H1 (cell line): ENCODE results near the gene POMT2. TPM values are rescaled to one million over a fixed set of nuclear protein-coding genes. Genes with fewer than 3 reads are reported as not detected.

Source experiments
- CTCF ChIA-PET: fragments of 300-600 bp; sonication (Branson Sonifier 250); formaldehyde crosslinking; loops from one replicate; lab custom pipeline; 2021; ENCODE audit not compliant: partially characterized antibody; lab: Charles Lee
- POLR2A ChIA-PET: fragments of 300-600 bp; sonication (Branson Sonifier 250); formaldehyde crosslinking; loops from one replicate; lab custom pipeline; 2021; ENCODE audit warnings: inconsistent platforms; ENCODE audit not compliant: partially characterized antibody; lab: Charles Lee
- DNase-seq, 2 experiments: peaks; one replicate each; pipeline versions ENCODE4 v3.0.0 to v3.0.0-alpha.2; 2010 to 2022; ENCODE audit warnings: low spot score in 2 of 2, low read depth in 1 of 2, mixed read lengths in 1 of 2
- FAIRE-seq: peaks from 2 replicates; lab custom pipeline; 2011; peaks lifted over from hg19 to GRCh38; lab: Jason Lieb, UNC
- H2AFZ ChIP-seq: 2 replicates; pipeline ENCODE4 v1.8.1; 2012; ENCODE audit warnings: low read length, inconsistent platforms
- H2AK5ac ChIP-seq: 2 replicates; pipeline ENCODE4 v1.6.1; 2013; ENCODE audit warnings: low read depth, low read length
- H2BK120ac ChIP-seq: replicated peaks from 2 replicates; pipeline ENCODE3; 2013; ENCODE audit warnings: low read depth, low read length, inconsistent platforms
- H2BK12ac ChIP-seq: 2 replicates; pipeline ENCODE4 v1.6.1; 2013; ENCODE audit warnings: low read depth, low read length
- H2BK15ac ChIP-seq: 2 replicates; pipeline ENCODE4 v1.6.1; 2013; ENCODE audit warnings: low read length
- H2BK20ac ChIP-seq: 2 replicates; pipeline ENCODE4 v1.6.1; 2013; ENCODE audit warnings: low read length
- H2BK5ac ChIP-seq: 2 replicates; pipeline ENCODE4 v1.6.1; 2013; ENCODE audit warnings: low read depth, low read length
- H3K14ac ChIP-seq: 2 replicates; pipeline ENCODE4 v1.6.1; 2013; ENCODE audit warnings: inconsistent platforms; ENCODE audit not compliant: insufficient read length
- H3K18ac ChIP-seq: 2 replicates; pipeline ENCODE4 v1.6.1; 2013; ENCODE audit warnings: low read length; ENCODE audit errors: extremely low read depth
- H3K23ac ChIP-seq: 2 replicates; pipeline ENCODE4 v1.6.1; 2013; ENCODE audit warnings: inconsistent platforms; ENCODE audit not compliant: insufficient read length
- H3K23me2 ChIP-seq: 2 replicates; pipeline ENCODE4 v1.6.1; 2013; ENCODE audit warnings: low read depth, low read length
- H3K27ac ChIP-seq: 2 replicates; pipeline ENCODE4 v1.6.1; 2011; ENCODE audit warnings: low read depth, low read length, inconsistent platforms
- H3K27me3 ChIP-seq, 4 experiments: replicated peaks in 1 of 4; 1 replicate in 1 of 4; 2 replicates in 3 of 4; pipeline versions ENCODE4 v1.6.1 to v1.8.1; 2011 to 2013; ENCODE audit warnings: low read length in 3 of 4, mild to moderate bottlenecking in 3 of 4, inconsistent platforms in 2 of 4, mixed read lengths in 2 of 4, moderate library complexity in 1 of 4; ENCODE audit not compliant: control insufficient read depth in 3 of 4, insufficient read depth in 3 of 4; ENCODE audit errors: extremely low read depth in 1 of 4
- H3K36me3 ChIP-seq, 4 experiments: 2 replicates each; pipeline versions ENCODE4 v1.6.1 to v1.8.1; 2011 to 2013; ENCODE audit warnings: mild to moderate bottlenecking in 4 of 4, low read length in 3 of 4, moderate library complexity in 2 of 4, control low read depth in 1 of 4, inconsistent platforms in 1 of 4; ENCODE audit not compliant: insufficient read depth in 4 of 4, control insufficient read depth in 2 of 4
- H3K4ac ChIP-seq: replicated peaks from 2 replicates; pipeline ENCODE3; 2013; ENCODE audit warnings: low read length, low read depth, mixed read lengths, inconsistent platforms; ENCODE audit not compliant: insufficient read length
- H3K4me1 ChIP-seq, 4 experiments: replicated peaks in 1 of 4; 1 replicate in 1 of 4; 2 replicates in 3 of 4; pipeline versions ENCODE4 v1.6.1 to v1.8.1; 2011 to 2013; ENCODE audit warnings: low read length in 3 of 4, inconsistent platforms in 2 of 4, mixed read lengths in 1 of 4; ENCODE audit not compliant: insufficient read depth in 4 of 4, control insufficient read depth in 3 of 4
- H3K4me2 ChIP-seq, 2 experiments: 2 replicates each; pipeline versions ENCODE4 v1.6.1 to v1.8.1; 2011 to 2013; ENCODE audit warnings: low read depth in 2 of 2, low read length in 2 of 2, control low read depth in 1 of 2, inconsistent platforms in 1 of 2, mild to moderate bottlenecking in 1 of 2; ENCODE audit not compliant: insufficient read depth in 1 of 2
- H3K4me3 ChIP-seq, 4 experiments: fragments of 200-600, 300-600 bp in 1 of 4; sonication (generic), shearing (Covaris generic), sonication (Bioruptor Twin) in 1 of 4; 2 replicates each; pipeline versions ENCODE4 v1.5.1 to v1.8.1; 2011 to 2016; ENCODE audit warnings: low read length in 4 of 4, low read depth in 3 of 4, control low read depth in 2 of 4, inconsistent platforms in 2 of 4, mild to moderate bottlenecking in 2 of 4, mixed read lengths in 1 of 4, moderate library complexity in 1 of 4; ENCODE audit not compliant: insufficient read depth in 2 of 4; ENCODE audit errors: extremely low read depth in 1 of 4
- H3K56ac ChIP-seq: replicated peaks from 2 replicates; pipeline ENCODE3; 2013; ENCODE audit warnings: low read depth, mild to moderate bottlenecking, mixed read lengths, low read length, inconsistent platforms; ENCODE audit not compliant: insufficient read length
- H3K79me1 ChIP-seq: 2 replicates; pipeline ENCODE4 v1.6.1; 2013; ENCODE audit warnings: low read depth, low read length, control low read depth
- H3K79me2 ChIP-seq, 2 experiments: 2 replicates each; pipeline versions ENCODE4 v1.6.1 to v1.8.1; 2012 to 2013; ENCODE audit warnings: low read length in 2 of 2, mild to moderate bottlenecking in 2 of 2, inconsistent platforms in 1 of 2; ENCODE audit not compliant: insufficient read depth in 2 of 2, control insufficient read depth in 1 of 2
- H3K9ac ChIP-seq, 4 experiments: replicated peaks in 1 of 4; 1 replicate in 1 of 4; 2 replicates in 3 of 4; pipeline versions ENCODE4 v1.6.1 to v1.8.1; 2011 to 2013; ENCODE audit warnings: low read depth in 3 of 4, low read length in 3 of 4, control low read depth in 2 of 4, mild to moderate bottlenecking in 2 of 4, moderate library complexity in 2 of 4, inconsistent platforms in 1 of 4; ENCODE audit errors: extremely low read depth in 1 of 4
- H3K9me3 ChIP-seq, 2 experiments: 2 replicates each; pipeline versions ENCODE4 v1.6.1 to v1.8.1; 2012 to 2013; ENCODE audit warnings: mild to moderate bottlenecking in 2 of 2, moderate library complexity in 2 of 2, control low read depth in 1 of 2, inconsistent platforms in 1 of 2, low read depth in 1 of 2, low read length in 1 of 2, mixed read lengths in 1 of 2; ENCODE audit not compliant: insufficient read depth in 2 of 2
- H4K20me1 ChIP-seq, 2 experiments: replicated peaks in 1 of 2; 2 replicates each; pipeline versions ENCODE3 to v1.8.1; 2011 to 2013; ENCODE audit warnings: inconsistent platforms in 2 of 2, low read length in 2 of 2, mild to moderate bottlenecking in 1 of 2; ENCODE audit not compliant: insufficient read depth in 2 of 2, control insufficient read depth in 1 of 2
- H4K5ac ChIP-seq: 2 replicates; pipeline ENCODE4 v1.6.1; 2013; ENCODE audit warnings: low read length, low read depth, mixed read lengths, inconsistent platforms; ENCODE audit not compliant: insufficient read length
- H4K8ac ChIP-seq: 2 replicates; pipeline ENCODE4 v1.8.0; 2013; ENCODE audit warnings: mild to moderate bottlenecking, moderate library complexity, low read length, inconsistent platforms; ENCODE audit not compliant: insufficient read depth; ENCODE audit errors: extremely low read depth
- H4K91ac ChIP-seq: replicated peaks from 2 replicates; pipeline ENCODE3; 2013; ENCODE audit warnings: low read length, mixed read lengths, inconsistent platforms; ENCODE audit not compliant: insufficient read length
- ASH2L ChIP-seq: fragments of 200-600, 300-600 bp; sonication (generic); IDR thresholded peaks from one replicate; pipeline ENCODE4 v1.7.1; 2017; ENCODE audit warnings: low read length
- ATF3 ChIP-seq: IDR thresholded peaks from 2 replicates; pipeline ENCODE4 v1.6.1; 2011; ENCODE audit warnings: low read depth, mild to moderate bottlenecking, low read length; ENCODE audit not compliant: insufficient read depth
- FOSL1 ChIP-seq: IDR thresholded peaks from 2 replicates; pipeline ENCODE4 v1.6.1; 2011; ENCODE audit warnings: mild to moderate bottlenecking, low read depth, low read length, moderate library complexity; ENCODE audit not compliant: insufficient read depth
- JUND ChIP-seq: IDR thresholded peaks from 2 replicates; pipeline ENCODE4 v1.6.1; 2011; ENCODE audit warnings: mild to moderate bottlenecking, improper control_type of control experiment, low read length
- KDM5A ChIP-seq: fragments of 200-600 bp; IDR thresholded peaks from 2 replicates; pipeline ENCODE4 v1.7.1; 2012; ENCODE audit warnings: mild to moderate bottlenecking, low read length, inconsistent platforms, mixed read lengths
- NRF1 ChIP-seq: IDR thresholded peaks from 2 replicates; pipeline ENCODE4 v1.6.1; 2011; ENCODE audit warnings: mild to moderate bottlenecking, low read depth, low read length, improper control_type of control experiment
- RBBP5 ChIP-seq: IDR thresholded peaks from 2 replicates; pipeline ENCODE4 v1.7.1; 2012; ENCODE audit warnings: low read depth, mild to moderate bottlenecking, inconsistent platforms, low read length, moderate library complexity, borderline replicate concordance
- SAP30 ChIP-seq: fragments of 300-600 bp; sonication (generic); IDR thresholded peaks from 2 replicates; pipeline ENCODE4 v1.7.1; 2012; ENCODE audit warnings: low read length, moderate library complexity, mild to moderate bottlenecking, inconsistent platforms; ENCODE audit not compliant: insufficient read depth, insufficient replicate concordance
- SP4 ChIP-seq: IDR thresholded peaks from 2 replicates; pipeline ENCODE4 v1.6.1; 2012; ENCODE audit warnings: low read length, inconsistent platforms
- SUZ12 ChIP-seq: fragments of 200-600 bp; sonication (generic); IDR thresholded peaks from 2 replicates; pipeline ENCODE4 v1.6.1; 2012; ENCODE audit warnings: mild to moderate bottlenecking, inconsistent platforms, low read length, moderate library complexity, mixed read lengths
- TCF12 ChIP-seq: IDR thresholded peaks from 2 replicates; pipeline ENCODE4 v1.6.1; 2011; ENCODE audit warnings: low read depth, mild to moderate bottlenecking, low read length
- WGBS, 2 experiments: shearing (Covaris generic) in 1 of 2; methylation state at CpG; one replicate each; pipeline versions ENCODE4 v1.1.6 to v1.1.7; 2013 to 2015; ENCODE audit warnings: low lambda C conversion rate in 2 of 2, mixed read lengths in 2 of 2, inconsistent platforms in 1 of 2, low coverage in 1 of 2, missing lambda C conversion rate in 1 of 2; ENCODE audit not compliant: insufficient replicate concordance in 2 of 2, insufficient coverage in 1 of 2, insufficient read length in 1 of 2; ENCODE audit errors: extremely low coverage in 1 of 2, missing lambda C conversion rate in 1 of 2; 5-methylcytosine and 5-hydroxymethylcytosine counted together
- polyA plus RNA-seq, 7 experiments: library from polyadenylated mRNA; depleted of rRNA in 3 of 7; stranded (reverse) in 5 of 7; unstranded in 2 of 7; fragments of >200 nt in 5 of 7; fragments of 200-250 nt in 2 of 7; gene quantifications; 1 replicate in 5 of 7; 2 replicates in 1 of 7; 4 replicates in 1 of 7; pipeline versions ENCODE4 v1.2.1 to v1.2.3, GENCODE V29; 2011 to 2013; ENCODE audit warnings: missing spikeins in 2 of 7, mixed read lengths in 2 of 7
- total RNA-seq: library from RNA; stranded (reverse); fragmentation: NEBNext Ultra II Directional; extraction: Animal tissue kit (Norgen Biotek cat#: 25700); gene quantifications from 2 replicates; pipeline ENCODE4 v1.2.1, GENCODE V29; 2021

The POMT2 gene
- total and polyA plus RNA-seq, 2 of the 8 experiments (the other 6 are each of a cell fraction or from before 2014, with no cell fraction given): 20.8 to 44.9 TPM

DNA sequence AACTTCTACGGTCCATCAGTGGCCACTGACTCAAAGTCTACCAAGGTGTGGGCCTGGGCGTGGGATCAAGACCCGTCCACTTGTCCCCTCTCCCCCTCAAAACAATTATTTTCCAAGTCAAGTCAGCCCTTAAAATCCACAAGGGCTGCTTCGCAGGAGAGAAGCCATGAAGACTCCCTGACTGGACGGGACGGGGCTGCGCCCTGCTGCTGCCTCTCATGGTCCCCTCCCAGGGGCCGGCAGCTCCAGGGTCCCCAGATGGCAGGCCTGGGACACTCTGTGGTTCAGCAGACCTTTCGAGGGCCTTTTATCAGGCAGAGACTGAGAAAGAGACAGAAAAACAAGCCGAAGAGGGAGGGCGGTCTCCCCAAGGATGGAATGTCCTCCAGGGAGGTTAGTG is 60.5 kb downstream of the POMT2 start:
- H3K79me2 ChIP-seq: no peaks in the 10 kb centered on the region
- H3K9ac ChIP-seq: no peak overlapping the region
- H3K56ac ChIP-seq: no peak overlapping the region
- H3K36me3 ChIP-seq: no peaks in the 10 kb centered on the region
- no peak overlapping the region for H3K27ac ChIP-seq
- no peaks in the 10 kb centered on the region for H4K20me1 ChIP-seq
- FAIRE-seq (no peak), DNase-seq (no peak)
- H2BK20ac ChIP-seq: no peak overlapping the region
- no peak overlapping the region for H3K4me2 ChIP-seq
- no peaks in the 10 kb centered on the region for H3K79me1 ChIP-seq
- no peak overlapping the region for H2BK5ac ChIP-seq
- H3K23me2 ChIP-seq: no peaks in the 10 kb centered on the region
- H3K27me3 ChIP-seq: no peaks in the 10 kb centered on the region
- no peak overlapping the region for H3K4me3 ChIP-seq
- H4K8ac ChIP-seq: no peak overlapping the region
- H3K4ac ChIP-seq: no peak overlapping the region
- H3K4me1 ChIP-seq: peaks cover 0 to 4% (median 0%) of the 10 kb centered on the region in 4 experiments; a peak in 1 of 7 replicates
- no peak overlapping the region for H3K23ac ChIP-seq
- H3K18ac ChIP-seq: no peak overlapping the region
- no peak overlapping the region for H2AFZ ChIP-seq
- no peak overlapping the region for H2BK12ac ChIP-seq
- H2BK120ac ChIP-seq: no peak overlapping the region
- ChIA-PET POLR2A (interaction anchor here (1.2 kb wide), 1 partner anchor 49 kb away, joined by 3 read pairs; no protein-coding TSS in a partner anchor), CTCF (interaction anchor here (1.4 to 1.5 kb wide), 2 partner anchors 12 to 384 kb away, joined by 3 to 4 read pairs; no protein-coding TSS in a partner anchor)
- 86% methylated on average over 11 of the region's 11 CpGs; no CpG with 5 or more reads in 1 of the 2 experiments for WGBS, 2 experiments
- no peak overlapping the region for H2AK5ac ChIP-seq
- H4K5ac ChIP-seq: no peak overlapping the region
- H2BK15ac ChIP-seq: no peak overlapping the region
- no peak overlapping the region for H4K91ac ChIP-seq
- H3K14ac ChIP-seq: no peak overlapping the region
- H3K9me3 ChIP-seq: no peaks in the 10 kb centered on the region
- TF ChIP-seq KDM5A (no peak), FOSL1 (no peak), RBBP5 (no peak), TCF12 (no peak), SAP30 (no peak), SP4 (no peak), NRF1 (no peak), ATF3 (no peak), ASH2L (no peak), JUND (no peak), SUZ12 (no peak)
